Pons (tissue), 1 donor: ENCODE measurements around the gene PDGFA.

Experiments
- DNase-seq: peaks from one replicate; pipeline ENCODE4 v3.0.0-alpha.2; 2016; ENCODE audit warnings: low spot score

Gene PDGFA

DNA sequence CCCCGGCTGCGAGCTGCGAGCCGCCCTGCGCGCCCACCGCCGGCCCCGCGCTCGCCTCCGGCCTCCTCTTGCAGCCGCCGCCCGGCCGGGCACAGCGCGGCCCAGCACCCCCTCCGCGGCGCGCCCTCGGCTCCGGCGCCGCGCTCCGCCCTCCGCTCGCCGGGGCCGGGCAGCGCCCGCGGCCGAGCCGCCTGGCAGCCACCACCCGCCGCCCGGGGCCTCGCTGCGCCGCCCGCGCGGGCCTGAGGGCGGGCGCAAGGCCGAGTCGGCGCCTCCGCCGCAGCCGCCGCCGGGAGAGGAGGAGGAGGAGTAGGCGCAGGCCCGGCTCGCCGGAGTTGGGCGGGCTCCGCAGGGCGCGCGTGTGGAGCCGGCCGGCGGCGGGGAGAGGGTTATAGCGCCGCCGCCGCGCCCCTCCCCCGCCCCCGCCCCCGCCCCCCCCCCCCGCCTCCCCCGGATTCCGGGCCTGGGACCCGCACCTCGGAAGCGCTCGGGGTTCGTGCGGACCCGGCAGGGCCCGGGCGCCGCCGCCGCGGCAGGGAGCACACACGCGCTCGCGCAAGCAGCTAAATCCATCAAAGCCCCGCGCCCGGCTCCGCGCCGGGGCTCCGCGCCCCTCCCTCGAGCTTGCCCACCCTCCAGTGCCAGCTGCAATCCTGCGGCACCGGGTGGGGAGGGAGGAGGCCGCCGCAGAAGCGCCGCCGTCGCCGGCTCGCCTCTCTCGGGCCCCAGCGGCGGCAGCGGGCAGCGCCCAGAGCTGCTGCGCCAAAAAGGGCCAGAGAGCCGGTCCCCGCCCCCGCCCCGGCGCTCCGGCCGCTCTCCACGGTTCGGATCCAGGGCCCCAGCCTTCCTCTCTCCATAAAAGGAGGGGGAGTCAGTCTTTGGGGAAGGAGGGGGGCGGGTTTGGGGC, at the start of gene PDGFA:
TSS of gene PDGFA (minus strand) at position 363 of the 907 bp plus-strand sequence. CDS start 845 bp downstream, outside the sequence.
- DNase-seq, result peak; percentile 45

DNA sequence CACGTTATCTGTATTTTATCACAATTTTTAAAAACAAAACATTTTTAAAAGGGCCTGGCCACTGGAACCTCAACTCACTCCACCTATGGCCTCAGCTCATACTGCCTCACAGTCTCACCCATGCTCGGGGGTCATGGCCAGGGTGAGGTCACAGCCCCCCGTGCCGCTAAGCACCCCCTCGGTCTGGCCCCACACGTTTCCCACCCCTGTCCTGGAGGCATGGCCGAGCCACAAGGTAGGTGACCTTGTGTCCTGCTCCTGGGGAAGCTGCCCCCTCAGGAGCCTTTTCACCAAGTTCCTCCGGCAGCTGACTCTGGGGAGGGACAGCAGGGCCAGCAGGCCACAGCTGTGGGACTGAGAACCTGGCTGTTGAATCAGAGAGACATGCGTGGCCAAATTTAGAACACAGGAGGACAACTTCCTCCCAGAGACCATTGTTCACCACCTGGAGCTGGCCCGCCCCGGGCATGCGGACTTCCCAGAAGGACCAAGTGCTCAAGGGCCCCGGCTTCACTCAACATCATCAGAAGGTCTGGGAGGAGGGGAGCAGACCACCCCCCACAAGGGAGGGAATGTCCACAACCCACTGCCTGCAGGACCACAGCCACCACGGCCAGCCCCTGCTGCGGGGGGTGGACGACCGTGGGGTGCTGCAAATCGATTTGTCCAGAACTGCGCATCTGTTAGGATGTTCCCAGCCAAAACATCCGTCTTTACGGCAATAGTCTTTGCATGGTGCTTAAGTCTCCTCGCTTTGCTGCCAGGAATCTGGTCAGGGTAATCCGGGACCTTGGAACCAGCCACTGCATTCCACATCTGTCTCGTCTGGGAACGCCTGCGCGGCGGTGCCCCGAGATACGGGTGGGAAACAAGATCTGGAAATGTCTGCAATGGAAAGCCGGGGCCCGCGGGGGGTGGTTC, 48.6 kb upstream of the PDGFA start:
- no peak for DNase-seq

DNA sequence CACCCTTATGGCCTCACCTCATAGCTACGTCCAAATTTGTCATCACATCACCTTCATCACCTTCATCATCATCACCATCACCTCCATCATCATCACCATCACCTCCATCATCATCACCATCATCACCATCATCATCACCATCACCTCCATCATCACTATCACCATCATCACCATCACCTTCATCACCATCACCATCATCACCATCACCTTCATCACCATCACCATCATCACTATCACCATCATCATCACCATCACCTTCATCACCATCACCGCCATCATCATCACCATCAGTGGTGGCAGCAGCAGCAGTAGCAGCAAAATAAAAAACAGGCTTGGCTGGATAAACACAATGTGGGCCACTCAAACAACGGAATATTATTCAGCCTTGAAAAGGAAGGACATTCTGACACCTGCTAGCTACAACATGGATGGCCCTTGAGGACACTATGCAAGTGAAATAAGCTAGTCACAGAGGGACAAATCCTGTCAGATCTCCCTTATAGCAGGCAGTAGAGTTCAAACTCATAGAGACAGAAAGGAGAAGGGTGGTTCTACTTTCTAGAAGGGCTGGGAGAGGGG, 47.7 kb upstream of the PDGFA start:
- DNase-seq, result no peak

DNA sequence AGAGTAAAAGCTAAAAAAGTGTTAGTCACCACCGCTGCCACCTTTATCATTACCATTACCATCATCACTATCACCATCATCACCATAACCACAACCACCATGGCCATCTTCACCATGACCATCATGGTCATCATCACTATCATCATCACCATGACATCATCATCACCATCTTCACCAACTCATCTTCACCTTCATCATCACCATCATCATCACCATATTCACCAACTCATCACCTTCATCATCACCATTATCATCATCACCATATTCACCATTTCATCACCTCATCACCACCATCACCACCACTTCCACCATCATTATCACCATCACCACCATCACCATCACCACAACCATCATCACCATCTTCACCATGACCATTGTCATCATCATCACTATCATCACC, 46.5 kb upstream of the PDGFA start:
- no peak for DNase-seq

- DNase-seq, result no peak
These were observed 44.7 kb upstream of the PDGFA start for GRCh38 chr7:564176-564865.

GRCh38 chr7:563629-564170, 44.1 kb upstream of the PDGFA start:
- no peak for DNase-seq

DNA sequence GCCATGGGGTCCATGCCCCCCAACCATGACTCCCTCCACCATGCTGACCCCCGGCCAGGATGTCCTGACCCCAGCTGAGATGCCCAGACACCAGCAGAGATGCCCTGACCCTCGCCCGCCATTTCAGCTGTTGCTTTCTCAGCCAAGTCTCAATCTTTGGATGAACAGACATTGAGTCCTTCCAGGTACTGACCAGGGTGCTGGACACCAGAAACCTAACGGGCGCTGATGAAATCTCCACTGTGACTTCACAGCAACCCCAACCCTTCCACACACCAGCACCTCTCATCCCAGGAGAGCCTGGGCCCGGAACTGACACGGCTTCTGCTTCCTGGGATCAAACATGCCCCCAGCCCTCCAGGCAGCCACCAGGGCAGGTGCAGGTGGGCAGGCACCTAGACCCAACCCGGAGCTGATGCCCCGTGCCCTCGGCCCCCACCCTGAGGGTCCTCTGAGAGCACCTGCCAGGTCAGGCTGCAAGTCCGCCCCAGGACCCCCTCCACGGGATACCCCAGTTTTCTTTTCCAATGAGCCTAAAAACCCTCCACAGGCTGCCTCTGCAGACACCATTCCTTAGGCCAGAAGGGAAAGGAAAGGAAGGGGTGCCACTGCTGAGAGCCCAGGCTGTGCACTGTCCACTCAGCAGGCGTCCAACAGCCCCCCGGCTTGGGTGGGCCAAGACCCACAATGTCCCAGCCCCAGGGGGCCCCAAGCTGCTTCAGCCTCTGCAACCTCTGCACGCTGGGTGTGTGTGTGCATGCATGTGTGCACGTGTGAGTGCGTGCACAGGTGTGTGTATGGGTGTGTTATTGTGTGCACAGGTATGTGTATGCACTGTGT, 43.4 kb upstream of the PDGFA start:
- DNase-seq, result no peak

- no peak for DNase-seq
These were observed 42.7 kb upstream of the PDGFA start for GRCh38 chr7:562374-562675.

- no peak for DNase-seq
These were observed 42.2 kb upstream of the PDGFA start for GRCh38 chr7:561631-562373.

DNA sequence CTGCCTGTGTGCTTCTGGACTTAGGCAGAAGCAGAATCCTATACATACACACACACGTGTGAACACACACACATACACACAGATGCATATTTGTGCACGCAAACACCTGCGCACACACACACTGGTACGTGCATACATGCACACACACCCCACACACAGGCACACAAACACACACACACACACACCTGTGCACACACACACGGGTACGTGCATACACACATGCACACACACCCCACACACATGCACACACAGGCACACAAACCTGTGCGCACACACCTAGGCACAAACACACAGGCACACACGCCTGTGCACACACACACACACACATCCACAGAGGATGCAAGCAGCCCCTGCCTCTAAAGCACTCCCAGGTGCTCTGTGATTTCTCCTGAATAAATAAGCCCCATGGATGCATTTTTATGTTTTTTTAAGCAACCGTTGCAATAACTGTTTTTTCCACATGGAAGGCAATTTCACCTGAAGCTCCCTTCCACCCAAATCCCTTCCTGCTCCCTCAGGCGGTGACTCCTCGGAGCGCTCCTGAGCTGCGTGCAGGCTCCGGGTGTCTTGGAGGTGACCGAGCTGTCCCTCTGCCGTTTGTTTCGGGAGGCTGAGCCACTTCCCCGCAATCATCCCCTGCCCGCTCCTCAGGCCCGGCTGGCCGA, 41.5 kb upstream of the PDGFA start:
- no peak for DNase-seq

- no peak for DNase-seq
These were observed 39.7 kb upstream of the PDGFA start for GRCh38 chr7:559396-559705.

GRCh38 chr7:557558-557881, 37.9 kb upstream of the PDGFA start:
- no peak for DNase-seq

GRCh38 chr7:556837-557557, 37.4 kb upstream of the PDGFA start:
- DNase-seq, result no peak

DNA sequence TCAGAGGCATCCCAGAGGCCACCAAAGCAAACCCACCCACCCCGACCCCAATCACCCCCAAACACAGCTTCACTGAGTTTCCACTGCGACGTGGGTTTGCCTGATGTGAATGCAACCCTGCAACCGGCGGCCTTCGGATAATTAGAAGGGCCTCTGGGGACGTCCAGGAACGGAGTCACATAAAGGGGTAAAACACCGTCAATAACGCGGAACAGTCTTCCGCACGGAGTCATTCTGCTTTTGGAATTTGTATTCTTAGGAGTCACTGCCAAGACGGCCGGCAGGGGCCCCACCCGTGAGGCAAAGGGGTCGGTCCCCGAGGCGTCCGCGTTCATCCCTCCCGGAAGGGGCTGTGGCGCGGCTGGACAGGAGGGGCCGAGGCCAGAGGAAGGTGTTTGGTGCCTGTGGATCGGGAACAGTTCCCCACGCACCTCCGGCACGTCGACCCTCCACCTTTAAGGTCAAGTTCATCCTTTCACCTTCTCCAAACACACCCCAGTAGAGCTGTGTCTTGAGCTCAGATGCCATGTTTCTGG, 36.7 kb upstream of the PDGFA start:
- no peak for DNase-seq

- no peak for DNase-seq
These were observed 36.0 kb upstream of the PDGFA start for GRCh38 chr7:555551-556160.

GRCh38 chr7:553636-554111, 34.0 kb upstream of the PDGFA start:
- DNase-seq, result no peak

- no peak for DNase-seq
These were observed 33.4 kb upstream of the PDGFA start for GRCh38 chr7:552868-553635.
